Stimulated activated CD4-positive, alpha-beta T cell treated with anti-CD3 and anti-CD28 coated beads, TNF-alpha, amount 100 ng/mL, for 24 hours (primary cell): Measurements from ENCODE around the gene SCRG1.

Experiments
- DNase-seq, 3 experiments: peaks; one replicate each; pipeline ENCODE4 v3.0.0-alpha.2; 2020; ENCODE audit warnings: low read depth in 3 of 3

SCRG1 gene

DNA sequence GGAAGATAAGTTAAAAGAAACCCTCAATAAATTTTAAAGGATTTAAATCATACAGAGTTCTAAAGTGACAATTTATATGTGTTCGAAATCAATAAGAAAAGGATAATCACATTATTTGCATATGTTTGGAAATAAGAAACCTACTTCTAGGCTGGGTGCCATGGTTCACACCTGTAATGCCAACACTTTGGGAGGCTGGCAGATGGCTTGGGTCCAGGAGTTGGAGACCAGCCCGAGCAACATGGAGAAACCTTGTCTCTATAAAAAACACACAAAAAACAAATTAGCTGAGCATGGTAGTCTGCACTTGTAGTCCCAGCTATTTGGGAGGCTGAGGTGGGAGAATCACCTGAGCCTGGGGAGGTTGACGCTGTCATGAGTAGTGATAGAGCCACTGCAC, 36.2 kb downstream of the SCRG1 start:
- no peak for DNase-seq

DNA sequence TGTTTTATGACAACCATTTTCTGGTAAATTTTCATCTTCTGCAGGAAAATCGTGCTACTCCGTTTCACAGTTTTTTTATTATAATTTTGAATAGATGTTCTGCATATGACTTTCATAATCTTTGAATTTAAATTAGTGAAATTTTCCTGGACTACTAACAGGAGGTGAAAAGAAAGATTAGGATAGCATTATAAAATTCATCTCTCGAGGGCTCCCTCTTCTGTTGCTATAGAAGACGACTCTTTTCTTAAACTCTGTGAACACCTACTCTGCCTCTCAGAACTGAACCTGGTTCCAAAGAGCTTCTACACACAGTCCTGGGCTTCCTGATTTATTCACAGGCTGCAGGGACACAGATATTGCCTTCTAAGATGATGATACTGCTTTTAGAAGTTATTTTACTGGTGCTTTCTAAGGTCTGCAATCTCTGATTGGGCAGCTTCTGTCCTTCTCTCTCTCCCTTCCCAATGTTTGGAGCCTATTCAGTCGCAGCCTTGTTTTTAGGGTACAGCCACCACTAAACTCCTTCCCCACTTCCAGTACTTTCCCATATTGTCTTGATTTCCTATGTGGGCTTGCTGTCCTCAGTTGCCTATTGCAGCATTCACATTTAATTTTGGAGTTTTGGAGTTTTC, 38.2 kb downstream of the SCRG1 start:
- no peak for DNase-seq

DNA sequence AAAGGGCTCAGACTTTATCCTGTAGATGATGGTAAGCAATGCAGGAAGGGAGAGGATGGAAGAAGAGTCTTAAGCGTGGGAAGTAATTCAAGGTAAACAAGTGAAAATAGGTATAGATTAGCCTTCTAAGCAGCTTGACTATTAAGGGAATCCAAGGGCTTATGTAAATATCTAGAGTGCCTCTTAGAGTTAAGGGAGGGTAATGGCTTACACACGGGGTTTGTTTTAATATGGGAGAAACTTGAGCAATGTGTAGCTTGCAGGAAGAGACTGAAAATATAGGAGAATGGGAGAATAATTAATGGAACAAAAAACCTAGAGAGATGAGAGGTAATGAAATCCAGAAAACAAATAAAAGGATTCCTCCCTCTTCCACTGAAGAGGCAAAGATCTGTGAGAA, 41.0 kb downstream of the SCRG1 start:
- no peak for DNase-seq

DNA sequence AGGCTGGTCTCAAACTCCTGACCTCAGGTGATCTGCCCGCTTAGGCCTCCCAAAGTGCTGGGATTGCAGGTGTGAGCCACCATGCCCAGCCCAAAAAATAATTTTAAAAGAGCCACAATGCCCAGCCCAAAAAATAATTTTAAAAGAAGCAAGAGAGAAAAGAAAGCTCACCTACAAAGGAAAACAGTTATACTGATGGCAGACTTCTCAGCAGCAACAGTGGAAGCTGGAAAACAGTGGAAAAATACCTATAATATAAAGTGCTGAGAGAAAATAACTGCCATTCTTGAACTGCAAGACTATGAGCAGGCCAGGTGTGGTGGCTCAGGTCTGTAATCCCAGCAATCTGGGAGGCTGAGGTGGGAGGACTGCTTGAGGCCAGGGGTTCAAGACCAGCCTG, 51.4 kb downstream of the SCRG1 start:
- DNase-seq, result no peak

DNA sequence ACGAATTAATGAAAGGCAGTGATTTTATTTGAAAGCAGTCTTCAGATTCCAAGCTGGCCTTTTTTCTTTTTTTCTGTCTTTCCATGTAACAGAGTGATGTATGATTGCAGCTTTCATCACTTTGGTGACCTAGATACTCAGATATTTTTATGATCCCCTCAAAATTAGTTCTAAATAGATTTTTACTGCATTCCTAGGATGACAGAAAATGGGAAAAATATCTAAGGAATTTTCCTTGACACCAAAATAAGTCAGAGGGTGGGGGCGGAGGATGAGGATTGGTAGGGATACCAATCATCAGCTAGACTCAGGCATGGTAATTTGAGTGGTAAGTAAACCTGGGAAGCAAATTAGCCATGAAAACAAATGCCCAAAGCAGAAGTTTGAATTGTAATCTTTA, 52.8 kb downstream of the SCRG1 start:
- DNase-seq, result no peak

- DNase-seq, result no peak
Observed at GRCh38 chr4:173345648-173346047, 53.3 kb downstream of the SCRG1 start.

DNA sequence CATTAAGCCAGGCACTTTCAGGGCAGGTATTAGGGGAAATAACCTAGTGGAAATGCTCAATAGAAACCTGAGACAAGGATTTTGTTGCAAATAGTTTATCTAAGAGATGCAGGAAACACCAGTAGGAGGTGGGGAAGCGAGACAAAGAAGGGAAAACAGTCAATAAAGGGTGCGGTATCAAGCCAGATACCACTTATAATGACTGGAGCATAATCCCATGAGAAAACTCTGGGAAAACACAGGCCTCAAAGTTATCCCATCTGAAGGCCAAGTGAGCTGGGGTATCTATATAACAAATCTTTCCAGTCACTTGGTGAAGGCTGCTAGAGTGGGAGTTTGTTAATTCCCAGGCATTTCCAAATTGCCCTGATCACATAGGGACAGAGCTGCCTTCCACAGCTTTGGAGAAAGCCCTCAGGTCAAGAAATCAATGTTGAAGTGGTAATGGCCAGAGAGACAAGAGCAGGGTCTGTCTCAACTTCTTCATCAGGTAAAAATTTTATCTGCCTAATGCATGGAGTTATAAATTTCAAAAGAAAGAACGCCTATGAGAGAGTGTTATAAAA, 55.0 kb downstream of the SCRG1 start:
- DNase-seq, result no peak

DNA sequence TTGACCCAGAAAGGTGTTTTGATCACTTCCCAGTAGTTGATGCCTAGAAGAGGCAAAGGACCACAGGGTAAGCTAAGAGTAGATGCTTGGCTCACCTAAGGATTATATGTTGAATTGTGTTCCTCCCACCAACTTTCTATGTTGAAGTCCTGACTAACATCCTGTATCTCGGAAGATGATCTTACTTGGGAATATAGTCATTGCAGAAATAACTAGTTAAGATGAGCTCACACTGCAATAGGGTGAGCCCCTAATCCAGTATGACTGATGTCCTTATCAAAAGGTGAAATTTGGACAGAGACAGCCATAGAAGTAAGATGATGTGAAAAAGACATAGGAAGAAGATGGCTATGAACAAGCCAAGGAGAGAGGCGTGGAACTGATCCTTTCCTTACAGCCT, 61.5 kb downstream of the SCRG1 start:
- no peak for DNase-seq

DNA sequence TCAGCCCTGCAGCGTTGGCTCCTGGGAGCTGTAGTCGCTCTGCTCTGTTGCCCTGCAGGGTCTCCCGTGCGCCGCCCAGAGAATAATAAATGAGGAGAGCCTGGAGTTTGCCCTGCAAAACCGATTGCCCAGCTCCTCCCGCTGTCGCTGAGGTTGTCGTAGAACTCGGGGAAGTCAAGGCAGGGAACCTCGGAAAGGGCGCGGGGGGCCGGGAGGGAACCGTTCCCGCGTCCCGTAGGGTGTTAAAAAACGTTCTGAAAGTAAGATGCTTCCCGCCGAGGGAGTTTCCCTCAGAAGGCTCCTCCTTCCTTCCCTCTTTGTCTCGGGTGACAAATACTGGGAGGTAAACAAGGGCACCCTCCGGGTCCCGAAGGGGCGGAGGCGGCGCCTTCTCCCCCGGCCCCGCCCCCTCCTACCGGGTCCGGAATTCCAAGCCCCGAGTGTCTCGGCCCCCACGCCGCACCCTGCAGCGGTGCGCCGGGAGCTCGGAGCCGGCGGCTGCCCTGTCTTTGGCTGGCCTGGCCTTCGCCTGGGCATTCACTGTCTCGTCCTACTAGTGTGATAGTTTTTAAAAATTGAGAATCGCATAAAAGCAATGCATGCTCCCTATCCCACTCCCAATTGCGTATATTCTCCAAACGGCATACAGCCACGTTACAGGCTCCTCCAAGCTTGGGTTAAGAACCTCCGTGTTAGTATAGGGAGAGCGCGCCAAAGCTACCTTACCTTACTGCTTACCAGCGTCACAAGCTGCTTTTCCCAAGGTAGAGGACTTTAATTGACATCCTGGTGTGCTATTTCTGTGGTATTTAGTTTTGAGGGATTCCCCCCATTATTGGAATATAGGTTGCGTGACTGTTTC, 63.8 kb downstream of the SCRG1 start:
- DNase-seq, result peak; percentile 7 to 61 (median 9)
